ENCODE results near the gene TMEM121.
"Not testable (repeated sequence)": the region's sequence is repeated elsewhere in the genome, so short reads cannot be mapped to it uniquely, and the experiment has no call there.

The TMEM121 gene

DNA sequence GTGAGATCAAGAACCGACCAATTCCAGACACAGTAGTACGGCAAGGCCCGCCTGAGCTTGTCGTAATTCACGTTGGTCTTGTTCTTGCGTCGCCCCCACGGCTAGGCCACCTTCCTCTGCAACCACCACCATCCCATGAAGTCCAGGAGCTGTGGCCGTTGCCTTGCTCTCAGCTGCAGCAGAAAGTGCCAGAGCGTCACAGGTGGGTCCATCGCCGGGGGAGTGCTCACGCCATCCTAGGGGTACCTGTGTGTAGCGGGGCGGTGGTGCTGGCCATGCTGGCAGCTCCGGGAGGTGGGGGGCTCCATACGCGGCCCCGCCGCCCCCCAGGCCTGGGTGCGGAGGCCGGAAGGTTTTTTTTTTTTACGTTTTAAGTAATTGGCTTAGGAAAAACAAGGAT is 23.1 kb downstream of the TMEM121 start:
- FAIRE-seq: no peak

GRCh38 chr14:105554022-105554421 is 27.6 kb downstream of the TMEM121 start:
- FAIRE-seq: no peak

- no peak for FAIRE-seq
Measured at GRCh38 chr14:105554523-105554922, 28.1 kb downstream of the TMEM121 start.

DNA sequence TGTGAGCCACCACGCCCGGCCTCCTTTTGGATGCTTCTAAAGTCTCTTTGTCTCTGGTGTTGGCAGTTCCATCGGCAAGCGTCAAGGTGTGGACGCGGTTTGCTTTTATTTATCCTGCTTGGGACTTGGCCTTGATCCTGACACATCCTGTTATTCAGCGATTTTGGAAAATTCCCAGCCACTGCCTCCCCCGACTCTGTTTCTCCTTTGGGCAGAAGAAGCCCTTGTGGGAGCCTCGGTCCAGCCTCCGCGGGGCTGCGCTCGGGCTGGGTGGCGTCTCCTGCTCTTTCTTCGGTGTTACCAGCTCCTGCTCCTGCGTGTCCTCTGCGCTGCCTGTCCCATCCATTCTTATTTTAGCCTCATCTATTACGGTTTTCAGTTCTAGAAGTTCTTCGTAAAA is 31.3 kb downstream of the TMEM121 start:
- FAIRE-seq: not testable (repeated sequence)

DNA sequence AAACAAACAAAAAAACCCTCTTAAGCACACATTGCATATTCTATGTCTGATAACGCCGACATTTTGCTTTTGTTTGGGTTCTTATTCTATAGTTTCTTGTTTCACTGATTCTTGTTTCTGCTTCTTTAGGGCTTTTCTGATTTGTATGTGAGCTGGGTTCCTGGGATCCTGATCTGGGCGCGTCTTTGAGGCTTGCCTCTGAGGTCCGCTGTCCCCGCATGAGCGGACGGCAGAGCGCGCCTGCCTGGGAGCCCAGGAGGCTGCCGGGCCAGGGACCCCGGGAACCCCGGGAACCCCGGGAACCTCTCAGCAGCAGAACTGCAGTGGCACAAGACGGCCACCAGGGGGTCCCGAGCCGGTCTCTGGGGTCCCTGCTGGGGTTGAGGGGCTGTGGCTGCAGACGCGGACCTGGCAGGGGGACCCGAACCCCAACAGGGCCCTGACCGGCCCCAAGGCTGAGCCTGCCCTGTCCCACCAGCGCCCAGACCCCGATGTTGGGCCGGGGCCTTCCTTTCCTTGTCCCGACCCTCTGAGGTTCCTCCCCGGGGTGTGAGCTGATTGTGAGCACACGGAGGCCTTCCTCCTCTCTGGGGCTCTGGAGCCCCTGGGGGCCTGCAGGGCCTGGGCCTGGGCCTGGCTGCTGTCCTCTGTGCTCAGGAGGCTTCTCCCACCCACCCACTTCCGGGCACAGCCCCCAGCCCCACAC is 32.2 kb downstream of the TMEM121 start:
- FAIRE-seq: not testable (repeated sequence)

DNA sequence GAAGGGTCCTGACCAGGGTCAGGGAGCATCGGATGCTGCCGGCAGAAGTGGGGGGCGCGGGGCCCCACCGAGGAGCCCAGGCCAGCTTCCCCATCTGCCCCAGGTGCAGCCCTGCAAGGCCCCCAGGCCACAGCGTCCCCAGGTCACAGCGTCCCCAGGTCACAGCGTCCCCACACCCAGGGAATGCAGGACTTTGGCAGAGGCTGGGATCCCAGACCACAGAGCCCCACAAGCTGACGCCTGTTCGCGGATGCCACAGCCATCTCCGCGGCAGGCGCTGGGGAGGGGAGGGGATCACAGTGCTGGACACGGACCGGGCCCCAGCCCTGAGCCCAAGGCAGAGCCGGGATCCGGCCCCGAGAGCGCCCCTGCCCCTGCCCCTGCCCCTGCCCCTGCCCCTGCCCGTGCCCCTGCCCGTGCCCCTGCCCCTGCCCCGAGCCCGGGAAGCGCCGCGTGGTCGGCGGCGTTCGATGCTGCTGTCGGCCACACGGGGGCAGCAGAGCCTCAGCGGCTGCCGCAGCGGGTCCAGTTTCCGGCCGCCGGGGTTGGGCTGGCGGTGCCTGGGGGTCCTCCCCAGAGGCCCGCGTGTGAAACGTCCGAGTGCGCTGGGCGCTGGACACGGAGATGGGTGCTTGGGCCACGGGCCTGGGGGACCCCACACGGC is 33.1 kb downstream of the TMEM121 start:
- FAIRE-seq: not testable (repeated sequence)

GRCh38 chr14:105560048-105560669 is 33.8 kb downstream of the TMEM121 start:
- peak; percentile 75 for FAIRE-seq

- not testable (repeated sequence) for FAIRE-seq
Measured at GRCh38 chr14:105561345-105561744, 35.0 kb downstream of the TMEM121 start.

DNA sequence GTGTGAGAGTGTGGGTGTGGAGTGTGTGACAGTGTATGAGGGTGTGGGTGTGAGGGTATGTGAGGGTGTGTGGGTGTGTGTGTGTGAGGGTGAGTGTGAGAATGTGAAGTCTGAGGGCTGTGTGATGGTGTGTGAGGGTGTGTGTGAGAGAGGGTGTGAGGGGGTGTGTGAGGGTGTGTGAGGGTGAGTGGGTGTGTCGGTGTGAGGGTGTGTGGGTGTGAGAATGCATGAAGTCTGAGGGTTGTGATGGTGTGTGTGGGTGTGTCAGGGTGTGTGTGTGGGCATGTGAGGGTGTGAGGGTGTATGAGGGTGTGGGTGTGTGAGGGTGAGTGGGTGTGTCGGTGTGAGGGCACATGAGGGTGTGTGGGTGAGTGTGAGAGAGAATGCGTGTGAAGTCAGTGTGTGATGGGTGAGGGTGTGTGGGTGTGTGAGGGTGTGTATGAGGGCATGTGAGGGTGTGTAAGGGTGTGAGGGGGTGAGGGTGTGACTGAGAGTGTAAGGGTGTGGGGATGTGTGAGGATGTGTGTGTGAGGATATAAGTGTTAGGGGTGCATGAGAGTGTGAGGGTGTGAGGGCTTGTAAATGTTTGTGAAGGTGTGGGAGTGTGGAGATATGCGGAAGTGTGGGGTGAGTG is 36.4 kb downstream of the TMEM121 start:
- FAIRE-seq: no peak

DNA sequence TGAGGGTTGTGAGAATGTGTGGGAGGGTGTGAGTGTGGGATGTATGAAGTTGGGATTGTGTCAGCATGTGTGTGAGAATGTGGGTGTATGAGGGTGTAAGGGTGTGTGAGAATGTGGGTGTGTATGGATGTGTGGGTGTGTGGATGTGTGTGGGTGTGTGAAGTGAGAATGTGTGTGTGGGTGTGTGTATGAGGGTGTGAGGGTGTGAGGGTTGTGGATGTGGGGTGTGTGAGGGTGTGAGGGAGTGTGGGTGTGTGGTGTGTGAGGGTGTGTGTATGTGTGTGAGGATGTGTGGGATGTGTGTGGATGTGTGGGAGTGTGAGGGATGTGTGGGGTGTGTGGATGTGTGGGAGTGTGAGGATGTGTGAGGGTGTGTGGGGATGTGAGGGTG is 37.0 kb downstream of the TMEM121 start:
- no peak for FAIRE-seq

DNA sequence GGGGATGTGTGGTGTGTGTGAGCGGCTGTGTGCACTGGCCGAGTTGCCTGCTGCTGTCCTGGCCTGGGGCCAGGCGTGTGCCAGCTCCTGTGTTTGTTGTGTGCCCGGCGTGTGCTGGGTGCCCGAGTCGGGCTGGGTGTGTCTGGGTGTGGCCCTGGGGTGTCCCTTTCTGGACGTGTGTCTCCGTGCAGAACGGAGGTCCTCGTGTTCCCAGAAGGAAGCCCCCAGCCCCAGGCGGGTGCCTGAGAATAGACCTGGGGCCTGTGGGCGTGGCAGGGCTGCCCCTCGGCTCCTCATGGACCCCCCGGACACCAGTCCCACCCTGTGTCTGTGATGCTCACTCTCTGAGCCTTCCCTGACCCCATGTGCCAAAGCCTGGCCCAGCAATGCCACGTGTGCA is 38.2 kb downstream of the TMEM121 start:
- not testable (repeated sequence) for FAIRE-seq

GRCh38 chr14:105565185-105565919 is 39.0 kb downstream of the TMEM121 start:
- not testable (repeated sequence) for FAIRE-seq

GRCh38 chr14:105566248-105567163 is 40.1 kb downstream of the TMEM121 start:
- not testable (repeated sequence) for FAIRE-seq

DNA sequence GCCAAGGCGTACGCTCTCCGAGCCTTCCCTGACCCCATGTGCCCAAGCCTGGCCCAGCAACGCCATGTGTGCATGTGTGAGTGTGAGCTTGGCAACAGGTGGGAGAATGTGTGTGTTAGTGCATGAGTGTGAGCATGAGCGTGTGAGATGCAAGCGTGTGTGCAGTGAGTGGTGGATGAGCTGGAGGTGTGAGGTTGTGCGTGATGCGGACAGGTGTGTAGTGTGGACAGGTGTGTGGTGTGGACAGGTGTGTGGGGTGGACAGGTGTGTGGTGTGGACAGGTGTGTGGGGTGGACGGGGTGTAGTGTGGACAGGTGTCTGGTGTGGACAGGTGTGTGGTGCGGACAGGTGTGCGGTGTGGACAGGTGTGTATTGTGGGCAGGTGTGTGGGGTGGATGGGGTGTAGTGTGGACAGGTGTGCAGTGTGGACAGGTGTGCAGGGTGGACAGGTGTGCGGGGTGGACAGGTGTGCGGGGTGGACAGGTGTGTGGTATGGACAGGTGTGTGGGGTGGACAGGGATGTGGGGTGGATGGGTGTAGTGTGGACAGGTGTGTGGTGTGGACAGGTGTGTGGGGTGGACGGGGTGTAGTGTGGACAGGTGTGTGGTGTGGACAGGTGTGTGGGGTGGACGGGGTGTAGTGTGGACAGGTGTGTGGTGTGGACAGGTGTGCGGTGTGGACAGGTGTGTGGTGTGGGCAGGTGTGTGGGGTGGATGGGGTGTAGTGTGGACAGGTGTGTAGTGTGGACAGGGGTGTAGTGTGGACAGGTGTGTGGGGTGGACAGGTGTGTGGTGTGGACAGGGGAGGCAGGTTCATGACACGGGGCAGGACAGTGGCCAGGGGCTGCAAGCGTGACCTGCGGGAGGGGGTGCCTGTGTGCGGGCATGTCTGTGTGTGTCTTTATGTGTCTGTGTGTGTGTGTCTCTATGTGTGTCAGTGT is 41.1 kb downstream of the TMEM121 start:
- not testable (repeated sequence) for FAIRE-seq

DNA sequence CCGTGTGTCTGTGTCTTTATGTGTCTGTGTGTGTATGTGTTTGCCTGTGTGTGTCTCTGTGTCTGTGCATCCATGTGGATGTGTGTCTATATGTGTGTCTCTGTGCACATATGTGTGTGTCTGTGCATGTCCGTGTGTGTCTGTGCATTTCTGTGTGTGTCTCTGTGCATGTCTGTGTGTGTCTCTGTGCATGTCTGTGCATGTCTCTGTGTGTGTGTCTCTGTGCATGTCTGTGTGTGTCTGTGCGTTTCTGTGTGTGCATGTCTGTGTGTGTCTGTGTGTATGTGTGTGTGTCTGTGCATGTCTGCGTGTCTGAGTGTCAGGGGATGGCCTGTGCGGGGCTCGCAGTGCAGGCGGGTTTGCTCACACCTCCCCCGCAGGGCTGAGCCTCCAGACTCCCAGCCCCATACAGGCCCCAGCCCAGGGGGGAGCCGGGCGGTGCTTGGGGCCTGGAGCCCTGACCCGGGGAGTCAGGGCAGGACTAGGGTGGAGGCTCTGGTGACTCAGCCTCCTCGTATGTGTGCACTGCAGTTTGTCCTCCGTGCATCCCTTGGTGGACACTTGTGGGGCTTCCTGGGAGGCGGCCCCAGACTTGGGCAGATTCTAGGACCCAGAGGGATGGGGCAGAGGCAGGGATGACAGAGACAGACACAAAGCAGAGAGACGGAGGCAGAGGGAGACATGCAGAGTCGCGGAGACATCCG is 41.9 kb downstream of the TMEM121 start:
- FAIRE-seq: not testable (repeated sequence)

DNA sequence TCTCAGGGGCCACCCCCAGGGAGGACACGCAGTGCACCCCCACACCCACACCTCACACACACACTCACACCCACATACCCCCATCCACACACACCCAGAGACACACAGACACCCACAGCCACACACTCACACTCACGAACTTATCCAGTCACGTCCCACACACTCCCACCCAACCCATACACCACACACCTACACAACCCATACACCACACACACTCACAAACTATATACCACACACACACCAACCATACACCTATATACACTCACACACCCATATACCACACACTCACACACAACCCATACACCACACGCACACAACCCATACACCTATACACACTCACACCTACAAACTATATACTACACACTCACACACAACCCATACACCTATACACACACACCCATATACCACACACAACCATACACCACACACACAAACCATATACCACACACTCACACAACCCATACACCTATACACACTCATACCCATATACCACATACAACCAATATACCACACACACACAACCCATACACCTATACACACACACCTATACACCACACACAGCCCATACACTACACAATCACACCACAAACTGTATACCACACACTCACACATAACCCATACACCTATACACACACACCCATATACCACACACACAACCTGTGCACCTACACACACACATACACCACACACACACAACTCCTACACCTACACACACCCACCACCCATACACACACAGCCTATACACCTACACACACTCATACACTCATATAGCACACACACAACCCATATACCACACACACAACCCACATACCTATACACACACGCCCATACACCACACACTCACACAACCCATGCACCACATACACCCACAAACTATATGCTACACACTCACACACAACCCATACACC is 42.7 kb downstream of the TMEM121 start:
- FAIRE-seq: no peak

GRCh38 chr14:105570482-105570881 is 44.1 kb downstream of the TMEM121 start:
- FAIRE-seq: no peak

- FAIRE-seq: not testable (repeated sequence)
Measured at GRCh38 chr14:105571181-105571951, 45.0 kb downstream of the TMEM121 start.
